ENCODE results near the gene LIN52. TPM values are rescaled to one million over a fixed set of nuclear protein-coding genes. Genes with fewer than 3 reads are reported as not detected.
A peak's percentile ranks its signal among the peaks of the same experiment; 100 is the strongest.

LIN52 gene
- total and polyA plus RNA-seq, 2 of the 13 experiments (the other 11 are each of a cell fraction or from before 2014, with no cell fraction given): 11.4 to 23.3 TPM

- TF ChIP-seq ZBTB2 (CRISPR knock-in tag; IDR thresholded peaks at IDR 0.05; ENCODE audit: low read depth) (no peak), BCL3 (CRISPR knock-in tag; IDR thresholded peaks at IDR 0.05) (no peak), ATF5 (CRISPR knock-in tag; IDR thresholded peaks at IDR 0.05; ENCODE audit: low read depth) (no peak), ZSCAN9 (CRISPR knock-in tag; IDR thresholded peaks at IDR 0.05; ENCODE audit: borderline replicate concordance) (no peak), PHF8 (CRISPR knock-in tag; IDR thresholded peaks at IDR 0.05) (no peak), ZNF777 (CRISPR knock-in tag; IDR thresholded peaks at IDR 0.05) (0 out of 2 replicates have a peak, but pooled peaks have one; percentile 1), SNAI1 (CRISPR knock-in tag; IDR thresholded peaks at IDR 0.05; ENCODE audit: borderline replicate concordance) (no peak), PLRG1 (conservative IDR thresholded peaks at IDR 0.05) (no peak), KDM5A (IDR thresholded peaks at IDR 0.05; ENCODE audit: borderline replicate concordance, low read length) (peak; percentile 92), MATR3 (CRISPR knock-in tag; IDR thresholded peaks at IDR 0.05) (no peak), ZFP90 (CRISPR knock-in tag; IDR thresholded peaks at IDR 0.05; ENCODE audit: borderline replicate concordance) (no peak), NFE2L2 (IDR thresholded peaks at IDR 0.05; ENCODE audit: low read length) (no peak), TRAFD1 (CRISPR knock-in tag; IDR thresholded peaks at IDR 0.05; ENCODE audit: borderline replicate concordance) (no peak), RERE (CRISPR knock-in tag; IDR thresholded peaks at IDR 0.05; ENCODE audit: low read depth) (no peak), TFAP4 (IDR thresholded peaks at IDR 0.05; ENCODE audit: borderline replicate concordance, low read depth) (no peak), FOXP1 (IDR thresholded peaks at IDR 0.05) (no peak), FOXP1 (CRISPR knock-in tag; IDR thresholded peaks at IDR 0.05) (no peak), ZNF775 (CRISPR knock-in tag; IDR thresholded peaks at IDR 0.05; ENCODE audit: borderline replicate concordance) (no peak), CEBPB (IDR thresholded peaks at IDR 0.05; ENCODE audit: borderline replicate concordance, low read depth, low read length) (no peak)
These were observed 386 bp downstream of the LIN52 start (continued) for GRCh38 chr14:74085047-74085637.

Data from HepG2 (cell line).